Smooth muscle cell (in vitro differentiated cells): ENCODE measurements around the gene COL4A2. TPM values are rescaled to one million over a fixed set of nuclear protein-coding genes. Genes with fewer than 3 reads are reported as not detected.

Experiments
- DNase-seq: peaks from one replicate; lab custom pipeline; 2025; ENCODE audit not compliant: unreplicated experiment; lab: John Stamatoyannopoulos, UW
- H2AFZ ChIP-seq: fragments of 200-600 bp; sonication (generic); 2 replicates; pipeline ENCODE4 v1.6.0; 2016; ENCODE audit warnings: antibody characterized with exemption, low read depth, mild to moderate bottlenecking
- H3F3A ChIP-seq: fragments of 200-600 bp; sonication (generic); 2 replicates; pipeline ENCODE4 v1.6.0; 2017; ENCODE audit warnings: antibody characterized with exemption, low read depth
- H3K27ac ChIP-seq: fragments of 200-600 bp; sonication (generic); 2 replicates; pipeline ENCODE4 v1.5.1; 2016; ENCODE audit warnings: low read depth, mild to moderate bottlenecking
- H3K27me3 ChIP-seq: fragments of 200-600 bp; sonication (generic); 2 replicates; pipeline ENCODE4 v1.6.1; 2016; ENCODE audit warnings: low read depth, mild to moderate bottlenecking
- H3K36me3 ChIP-seq: fragments of 200-600 bp; sonication (generic); 2 replicates; pipeline ENCODE4 v1.5.1; 2016; ENCODE audit warnings: low read depth
- H3K4me1 ChIP-seq: fragments of 200-600 bp; sonication (generic); 2 replicates; pipeline ENCODE4 v1.5.1; 2016; ENCODE audit warnings: low read depth
- H3K4me2 ChIP-seq: fragments of 200-600 bp; sonication (generic); 2 replicates; pipeline ENCODE4 v1.6.0; 2016; ENCODE audit warnings: mild to moderate bottlenecking
- H3K4me3 ChIP-seq: fragments of 200-600 bp; sonication (generic); 2 replicates; pipeline ENCODE4 v1.5.1; 2016; ENCODE audit warnings: mild to moderate bottlenecking
- H3K79me2 ChIP-seq: fragments of 200-600 bp; sonication (generic); 2 replicates; pipeline ENCODE4 v1.6.0; 2016; ENCODE audit warnings: low read depth, mild to moderate bottlenecking
- H3K9ac ChIP-seq: fragments of 200-600 bp; sonication (generic); 2 replicates; pipeline ENCODE4 v1.6.0; 2016; ENCODE audit warnings: low read depth
- H3K9me3 ChIP-seq: fragments of 200-600 bp; sonication (generic); replicated peaks from 2 replicates; pipeline ENCODE4 v1.5.1; 2016; ENCODE audit warnings: low read depth
- H4K20me1 ChIP-seq: fragments of 200-600 bp; sonication (generic); 2 replicates; pipeline ENCODE4 v1.6.0; 2016; ENCODE audit warnings: low read depth
- WGBS: methylation state at CpG from one replicate; pipeline ENCODE4 v1.1.7; 2016; ENCODE audit warnings: low lambda C conversion rate; 5-methylcytosine and 5-hydroxymethylcytosine counted together
- polyA plus RNA-seq: library from polyadenylated mRNA; unstranded; fragments of >200 nt; fragmentation: Nextera tagmentation; extraction: Ambion mirVana; gene quantifications from 2 replicates; pipeline ENCODE4 v1.2.1, GENCODE V29; 2016
- total RNA-seq: library from RNA; depleted of rRNA; stranded (reverse); fragments of >200 nt; gene quantifications from 2 replicates; pipeline ENCODE4 v1.2.3, GENCODE V29; 2014
- TF ChIP-seq, protein P1 (sequence below): fragments of 200-600 bp; sonication (generic); IDR thresholded peaks from 2 replicates; pipeline ENCODE4 v1.5.1; 2017; ENCODE audit warnings: borderline replicate concordance, mild to moderate bottlenecking, antibody characterized with exemption; ENCODE audit not compliant: insufficient read depth, poor library complexity, severe bottlenecking

COL4A2 gene
- total and polyA plus RNA-seq, 2 experiments from 2014 or later = 1,456 to 2,786 TPM

DNA sequence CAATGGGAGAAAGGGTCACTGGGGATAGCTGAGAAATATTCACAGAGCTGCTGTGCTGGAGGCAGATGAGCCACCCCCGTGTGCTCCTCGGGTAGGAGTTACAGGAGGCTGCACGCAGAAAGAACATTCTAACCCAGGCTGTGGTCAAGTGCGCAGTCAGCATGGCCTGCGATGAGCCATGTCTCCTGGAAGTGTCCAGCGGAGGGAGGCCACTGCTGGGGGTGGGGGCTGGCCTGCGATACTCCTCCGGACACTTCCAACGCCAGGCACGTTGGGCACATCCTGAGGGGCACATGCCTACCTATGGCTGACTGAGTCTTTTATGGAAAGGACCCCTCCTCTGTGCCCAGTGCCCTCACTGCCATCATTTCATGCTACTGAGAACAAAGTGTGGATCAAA, 198.5 kb downstream of the COL4A2 start:
- no peak overlapping the region for H3K27ac ChIP-seq
- H2AFZ ChIP-seq = no peak overlapping the region
- peaks cover 27% of the 10 kb centered on the region for H3K36me3 ChIP-seq
- H3F3A ChIP-seq = peaks cover 71% of the 10 kb centered on the region
- H3K4me2 ChIP-seq = no peak overlapping the region
- H3K9me3 ChIP-seq = no peaks in the 10 kb centered on the region
- no peaks in the 10 kb centered on the region for H3K4me1 ChIP-seq
- no peak overlapping the region for H3K9ac ChIP-seq
- no peak for DNase-seq
- H3K4me3 ChIP-seq = no peak overlapping the region
- WGBS = 91% methylated on average over 10 of the region's 10 CpGs
- peaks cover 97% of the 10 kb centered on the region for H4K20me1 ChIP-seq
- peaks cover 4% of the 10 kb centered on the region for H3K79me2 ChIP-seq
- TF ChIP-seq, protein P1, sequence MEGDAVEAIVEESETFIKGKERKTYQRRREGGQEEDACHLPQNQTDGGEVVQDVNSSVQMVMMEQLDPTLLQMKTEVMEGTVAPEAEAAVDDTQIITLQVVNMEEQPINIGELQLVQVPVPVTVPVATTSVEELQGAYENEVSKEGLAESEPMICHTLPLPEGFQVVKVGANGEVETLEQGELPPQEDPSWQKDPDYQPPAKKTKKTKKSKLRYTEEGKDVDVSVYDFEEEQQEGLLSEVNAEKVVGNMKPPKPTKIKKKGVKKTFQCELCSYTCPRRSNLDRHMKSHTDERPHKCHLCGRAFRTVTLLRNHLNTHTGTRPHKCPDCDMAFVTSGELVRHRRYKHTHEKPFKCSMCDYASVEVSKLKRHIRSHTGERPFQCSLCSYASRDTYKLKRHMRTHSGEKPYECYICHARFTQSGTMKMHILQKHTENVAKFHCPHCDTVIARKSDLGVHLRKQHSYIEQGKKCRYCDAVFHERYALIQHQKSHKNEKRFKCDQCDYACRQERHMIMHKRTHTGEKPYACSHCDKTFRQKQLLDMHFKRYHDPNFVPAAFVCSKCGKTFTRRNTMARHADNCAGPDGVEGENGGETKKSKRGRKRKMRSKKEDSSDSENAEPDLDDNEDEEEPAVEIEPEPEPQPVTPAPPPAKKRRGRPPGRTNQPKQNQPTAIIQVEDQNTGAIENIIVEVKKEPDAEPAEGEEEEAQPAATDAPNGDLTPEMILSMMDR = no peak
- no peaks in the 10 kb centered on the region for H3K27me3 ChIP-seq

DNA sequence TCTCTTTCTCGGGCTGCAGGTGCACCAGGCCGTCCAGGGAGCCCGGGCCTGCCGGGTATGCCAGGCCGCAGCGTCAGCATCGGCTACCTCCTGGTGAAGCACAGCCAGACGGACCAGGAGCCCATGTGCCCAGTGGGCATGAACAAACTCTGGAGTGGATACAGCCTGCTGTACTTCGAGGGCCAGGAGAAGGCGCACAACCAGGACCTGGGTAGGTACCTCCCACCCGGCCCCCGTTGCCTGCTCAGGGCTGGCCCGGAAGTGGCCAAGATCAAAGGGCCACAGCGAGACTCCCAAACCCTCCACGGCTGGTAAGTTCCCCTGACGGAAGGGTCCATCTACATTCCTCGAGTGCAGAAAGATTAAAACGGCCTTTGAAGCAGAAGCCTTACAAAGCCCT, 199.3 kb downstream of the COL4A2 start:
- Histone ChIP-seq H3F3A (peaks cover 71% of the 10 kb centered on the region), H3K9me3 (no peaks in the 10 kb centered on the region), H3K27ac (peak overlapping the region; percentile 28), H3K9ac (no peak overlapping the region), H3K79me2 (peaks cover 2% of the 10 kb centered on the region), H4K20me1 (peaks cover 97% of the 10 kb centered on the region), H3K4me3 (no peak overlapping the region), H2AFZ (no peak overlapping the region), H3K27me3 (no peaks in the 10 kb centered on the region), H3K4me1 (no peaks in the 10 kb centered on the region), H3K4me2 (no peak overlapping the region), H3K36me3 (peaks cover 23% of the 10 kb centered on the region)
- TF ChIP-seq, protein P1 = no peak
- WGBS = 90% methylated on average over 18 of the region's 18 CpGs
- DNase-seq = no peak

DNA sequence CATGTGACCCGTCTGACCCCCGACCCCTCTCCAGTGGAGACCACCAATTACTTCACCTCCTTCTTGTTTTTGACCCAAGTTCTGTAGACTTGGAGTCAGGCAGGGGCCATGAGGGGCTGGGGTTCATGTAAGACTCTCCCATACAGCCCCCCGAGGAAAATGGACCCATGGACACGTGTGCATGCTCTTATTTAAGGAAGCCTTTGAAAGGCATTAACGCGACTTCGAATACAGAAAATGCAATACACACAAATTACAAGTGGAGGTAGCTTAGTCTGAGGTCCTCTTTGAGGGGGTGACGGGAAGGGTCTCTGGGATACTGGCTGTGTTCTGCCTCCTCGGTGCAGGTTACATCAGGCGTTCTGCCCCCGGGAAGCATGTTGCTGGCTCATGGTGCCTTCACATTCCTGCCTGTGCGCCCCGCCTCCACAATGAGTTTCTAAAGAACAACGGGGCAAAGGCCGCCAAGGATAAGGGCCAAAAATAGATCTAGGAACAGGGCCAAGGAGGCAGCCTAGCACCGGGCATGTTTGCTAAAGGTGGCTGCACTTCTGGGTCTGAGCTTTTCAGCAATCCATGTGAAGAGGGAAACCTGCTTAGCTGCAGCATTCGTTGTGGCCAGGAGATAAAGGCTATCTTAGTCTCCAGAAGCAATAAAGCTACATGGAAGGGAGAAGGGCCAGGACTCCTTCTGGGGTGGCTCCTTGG, 199.9 kb downstream of the COL4A2 start:
- Histone ChIP-seq H3K4me2 (no peak overlapping the region), H2AFZ (no peak overlapping the region), H3F3A (peaks cover 68% of the 10 kb centered on the region), H3K27ac (peak overlapping the region; percentile 28), H3K9ac (no peak overlapping the region), H3K9me3 (no peaks in the 10 kb centered on the region), H4K20me1 (peaks cover 97% of the 10 kb centered on the region), H3K79me2 (no peaks in the 10 kb centered on the region), H3K36me3 (peaks cover 19% of the 10 kb centered on the region), H3K27me3 (no peaks in the 10 kb centered on the region), H3K4me1 (no peaks in the 10 kb centered on the region), H3K4me3 (no peak overlapping the region)
- 80% methylated on average over 17 of the region's 17 CpGs for whole genome bisulfite sequencing
- TF ChIP-seq, protein P1 = no peak
- no peak for DNase-seq
